A673 (cell line): ENCODE results near the gene NPTN. TPM values are rescaled to one million over a fixed set of nuclear protein-coding genes. Genes with fewer than 3 reads are reported as not detected.

ENCODE experiments used
- BruUV-seq: library from RNA; stranded (reverse); fragments of 400-500 nt; replicated peaks from 2 replicates; lab custom pipeline; 2021; lab: Mats Ljungman, UMichigan
- CTCF ChIA-PET: fragments of 300-600 bp; sonication (Branson Sonifier 250); formaldehyde crosslinking; loops from one replicate; lab custom pipeline; 2022; ENCODE audit warnings: antibody characterized with exemption; lab: Charles Lee
- POLR2A ChIA-PET: fragments of 300-600 bp; sonication (Branson Sonifier 250); formaldehyde crosslinking; loops from one replicate; lab custom pipeline; 2022; ENCODE audit warnings: antibody characterized with exemption; ENCODE audit not compliant: low non-redundant PET; lab: Charles Lee
- DNase-seq: peaks from one replicate; pipeline ENCODE4 v3.0.0-alpha.2; 2015; ENCODE audit warnings: low spot score
- H3K27ac ChIP-seq: fragments of 200-600 bp; sonication (generic); 2 replicates; pipeline ENCODE4 v1.5.1; 2016; ENCODE audit warnings: mixed run types, low read depth, mild to moderate bottlenecking, mixed read lengths, antibody characterized with exemption, low read length; ENCODE audit not compliant: poor library complexity, severe bottlenecking
- H3K27me3 ChIP-seq: fragments of 200-600 bp; sonication (generic); replicated peaks from 2 replicates; pipeline ENCODE4 v1.6.1; 2017; ENCODE audit warnings: mixed run types, low read depth, mild to moderate bottlenecking, mixed read lengths, antibody characterized with exemption, low read length; ENCODE audit not compliant: insufficient read depth, poor library complexity
- H3K36me3 ChIP-seq: fragments of 200-600 bp; sonication (generic); 2 replicates; pipeline ENCODE4 v1.6.1; 2016; ENCODE audit warnings: mixed run types, mild to moderate bottlenecking, mixed read lengths, antibody characterized with exemption, low read length; ENCODE audit not compliant: insufficient read depth, poor library complexity, severe bottlenecking
- H3K4me1 ChIP-seq: fragments of 200-600 bp; sonication (generic); 2 replicates; pipeline ENCODE4 v1.6.1; 2017; ENCODE audit warnings: mixed run types, mild to moderate bottlenecking, mixed read lengths, antibody characterized with exemption, low read length; ENCODE audit not compliant: insufficient read depth, poor library complexity, severe bottlenecking
- H3K4me3 ChIP-seq: fragments of 200-600 bp; sonication (generic); 2 replicates; pipeline ENCODE4 v1.5.1; 2016; ENCODE audit warnings: low read depth, mixed run types, mild to moderate bottlenecking, mixed read lengths, low read length; ENCODE audit not compliant: poor library complexity, severe bottlenecking
- H3K9me3 ChIP-seq: fragments of 200-600 bp; sonication (generic); 2 replicates; pipeline ENCODE4 v1.6.1; 2016; ENCODE audit warnings: mixed run types, low read depth, mild to moderate bottlenecking, mixed read lengths, antibody characterized with exemption, low read length; ENCODE audit not compliant: poor library complexity, severe bottlenecking
- EZH2 ChIP-seq: fragments of 200-600 bp; sonication (generic); IDR thresholded peaks from 2 replicates; pipeline ENCODE4 v1.6.1; 2017; ENCODE audit warnings: borderline replicate concordance, low read depth, mild to moderate bottlenecking, mixed read lengths, antibody characterized with exemption, low read length; ENCODE audit not compliant: poor library complexity, severe bottlenecking
- intact Hi-C: fragments of 100-400 bp; cut with micrococcal nuclease; formaldehyde crosslinking; loops from one replicate; pipeline ENCODE4 v1.10.0; 2022; ENCODE audit not compliant: unreplicated experiment
- total RNA-seq: library from RNA; stranded (reverse); gene quantifications from 2 replicates; pipeline ENCODE4 v1.2.3, GENCODE V29; 2021
- TF ChIP-seq, protein P1 (sequence below): fragments of 300-800, 200-600 bp; sonication (generic); conservative IDR thresholded peaks from 2 replicates; pipeline ENCODE4 v1.5.1; 2017; ENCODE audit warnings: low read depth, mild to moderate bottlenecking, antibody characterized with exemption, low read length, moderate library complexity, mixed read lengths

Gene NPTN
- total RNA-seq, 1 experiment from 2014 or later: 101 TPM

DNA sequence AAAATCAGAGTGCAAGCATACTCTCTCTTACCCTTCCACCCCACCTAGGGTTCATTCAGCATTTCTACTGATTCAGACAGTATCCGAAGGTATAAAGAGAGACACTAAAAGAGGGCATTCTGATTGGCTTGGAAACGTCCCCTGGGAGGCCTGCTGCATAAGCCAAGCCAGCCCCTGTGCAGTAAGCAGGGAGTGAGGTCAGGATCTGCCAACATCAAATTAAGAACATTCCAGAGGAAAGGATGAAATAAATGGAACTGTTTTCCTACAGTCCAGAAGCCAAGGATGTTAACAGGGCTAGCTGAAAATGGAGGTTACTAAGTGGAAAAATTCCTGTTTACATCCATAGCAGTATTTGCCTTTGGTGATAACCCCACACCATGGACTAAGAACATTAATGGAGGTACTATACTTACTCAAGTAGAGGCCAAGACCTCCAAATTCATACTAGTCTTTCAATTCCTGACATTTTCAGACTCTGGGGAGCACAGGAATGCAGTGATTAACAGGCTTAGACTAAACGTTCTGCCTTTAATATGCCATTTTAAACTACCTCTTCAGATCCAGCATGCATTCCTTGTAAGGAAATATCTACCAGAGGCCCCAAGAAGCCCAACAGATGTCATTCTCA lies 34.5 kb downstream of the NPTN start:
- Histone ChIP-seq H3K36me3 (no peaks in the 10 kb centered on the region), H3K27me3 (no peaks in the 10 kb centered on the region), H3K4me3 (no peak overlapping the region), H3K9me3 (no peaks in the 10 kb centered on the region), H3K4me1 (peaks cover 56% of the 10 kb centered on the region), H3K27ac (no peak overlapping the region)
- intact Hi-C loops: no loop called here
- TF ChIP-seq EZH2: no peak
- TF ChIP-seq, protein P1, sequence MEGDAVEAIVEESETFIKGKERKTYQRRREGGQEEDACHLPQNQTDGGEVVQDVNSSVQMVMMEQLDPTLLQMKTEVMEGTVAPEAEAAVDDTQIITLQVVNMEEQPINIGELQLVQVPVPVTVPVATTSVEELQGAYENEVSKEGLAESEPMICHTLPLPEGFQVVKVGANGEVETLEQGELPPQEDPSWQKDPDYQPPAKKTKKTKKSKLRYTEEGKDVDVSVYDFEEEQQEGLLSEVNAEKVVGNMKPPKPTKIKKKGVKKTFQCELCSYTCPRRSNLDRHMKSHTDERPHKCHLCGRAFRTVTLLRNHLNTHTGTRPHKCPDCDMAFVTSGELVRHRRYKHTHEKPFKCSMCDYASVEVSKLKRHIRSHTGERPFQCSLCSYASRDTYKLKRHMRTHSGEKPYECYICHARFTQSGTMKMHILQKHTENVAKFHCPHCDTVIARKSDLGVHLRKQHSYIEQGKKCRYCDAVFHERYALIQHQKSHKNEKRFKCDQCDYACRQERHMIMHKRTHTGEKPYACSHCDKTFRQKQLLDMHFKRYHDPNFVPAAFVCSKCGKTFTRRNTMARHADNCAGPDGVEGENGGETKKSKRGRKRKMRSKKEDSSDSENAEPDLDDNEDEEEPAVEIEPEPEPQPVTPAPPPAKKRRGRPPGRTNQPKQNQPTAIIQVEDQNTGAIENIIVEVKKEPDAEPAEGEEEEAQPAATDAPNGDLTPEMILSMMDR: no peak
- no TSS peak for BruUV-seq
- CTCF ChIA-PET: no interaction called here
- peak; percentile 20 for DNase-seq
- POLR2A ChIA-PET: interaction anchor here (0.7 kb wide), 1 partner anchor 171 kb away, joined by 3 read pairs; no protein-coding TSS in a partner anchor

GRCh38 chr15:73597036-73597638 lies 36.1 kb downstream of the NPTN start:
- Histone ChIP-seq H3K4me3 (no peak overlapping the region), H3K27ac (no peak overlapping the region), H3K4me1 (peaks cover 49% of the 10 kb centered on the region), H3K27me3 (no peaks in the 10 kb centered on the region), H3K36me3 (no peaks in the 10 kb centered on the region), H3K9me3 (no peaks in the 10 kb centered on the region)
- DNase-seq: no peak
- TF ChIP-seq, protein P1: no peak
- TF ChIP-seq EZH2: no peak
- ChIA-PET CTCF (interaction anchor here (0.7 kb wide), 1 partner anchor 365 kb away, joined by 6 read pairs; no protein-coding TSS in a partner anchor), POLR2A (interaction anchor here (0.7 kb wide), 1 partner anchor 26 kb away, joined by 5 read pairs; no protein-coding TSS in a partner anchor)
- no TSS peak for BruUV-seq
- intact Hi-C loops: no loop called here

DNA sequence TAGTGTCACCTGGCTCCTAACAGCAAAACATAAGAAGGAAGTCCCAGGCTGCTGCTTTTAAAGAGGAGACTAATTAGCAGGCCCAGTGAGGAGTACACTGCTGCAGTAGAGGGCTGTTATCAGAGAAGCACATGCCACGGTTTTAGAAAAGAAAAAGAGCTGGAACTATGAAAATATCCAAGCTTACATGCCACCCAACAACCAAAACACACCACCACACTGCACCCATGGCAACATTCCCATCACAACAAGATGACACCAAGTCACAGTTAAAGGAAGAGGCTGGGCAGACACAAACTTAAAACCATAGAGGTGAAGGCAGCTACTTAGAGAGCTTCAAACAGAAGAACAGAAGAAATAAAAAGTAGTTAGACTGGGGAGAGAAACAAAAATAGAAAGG lies 37.0 kb downstream of the NPTN start:
- POLR2A ChIA-PET: no interaction called here
- intact Hi-C loops: no loop called here
- no peaks in the 10 kb centered on the region for H3K9me3 ChIP-seq
- no peaks in the 10 kb centered on the region for H3K36me3 ChIP-seq
- no TSS peak for BruUV-seq
- CTCF ChIA-PET: no interaction called here
- TF ChIP-seq, protein P1: no peak
- no peak for TF ChIP-seq EZH2
- H3K27ac ChIP-seq: no peak overlapping the region
- H3K4me3 ChIP-seq: no peak overlapping the region
- no peaks in the 10 kb centered on the region for H3K27me3 ChIP-seq
- DNase-seq: no peak
- H3K4me1 ChIP-seq: peaks cover 39% of the 10 kb centered on the region
